ENCODE data around the gene RNF187.
"Not testable (repeated sequence)": the region's sequence is repeated elsewhere in the genome, so short reads cannot be mapped to it uniquely, and the experiment has no call there.

The RNF187 gene

GRCh38 chr1:228460821-228461220, 26.4 kb upstream of the RNF187 start:
- no peak for DNase-seq (ENCODE audit: low spot score)

- DNase-seq (ENCODE audit: low spot score) = no peak
Observed at GRCh38 chr1:228462560-228462959, 24.6 kb upstream of the RNF187 start.

- no peak for DNase-seq (ENCODE audit: low spot score)
Observed at GRCh38 chr1:228463009-228463558, 24.1 kb upstream of the RNF187 start.

GRCh38 chr1:228463559-228464455, 23.4 kb upstream of the RNF187 start:
- no peak for DNase-seq (ENCODE audit: low spot score)

- peak; percentile 92 for DNase-seq (ENCODE audit: low spot score)
Observed at GRCh38 chr1:228464487-228464983, 22.6 kb upstream of the RNF187 start.

GRCh38 chr1:228465141-228465540, 22.0 kb upstream of the RNF187 start:
- DNase-seq (ENCODE audit: low spot score) = no peak

- no peak for DNase-seq (ENCODE audit: low spot score)
Observed at GRCh38 chr1:228465571-228466146, 21.5 kb upstream of the RNF187 start.

- not testable (repeated sequence) for DNase-seq (ENCODE audit: low spot score)
Observed at GRCh38 chr1:228468188-228468587, 19.0 kb upstream of the RNF187 start.

GRCh38 chr1:228469413-228470162, 17.6 kb upstream of the RNF187 start:
- no peak for DNase-seq (ENCODE audit: low spot score)

- no peak for DNase-seq (ENCODE audit: low spot score)
Observed at GRCh38 chr1:228471154-228471761, 15.9 kb upstream of the RNF187 start.

GRCh38 chr1:228471762-228472398, 15.3 kb upstream of the RNF187 start:
- peak; percentile 49 for DNase-seq (ENCODE audit: low spot score)

GRCh38 chr1:228472655-228473054, 14.5 kb upstream of the RNF187 start:
- no peak for DNase-seq (ENCODE audit: low spot score)

- no peak for DNase-seq (ENCODE audit: low spot score)
Observed at GRCh38 chr1:228474507-228474906, 12.7 kb upstream of the RNF187 start.

GRCh38 chr1:228475812-228476211, 11.4 kb upstream of the RNF187 start:
- no peak for DNase-seq (ENCODE audit: low spot score)

GRCh38 chr1:228477263-228477662, 9.9 kb upstream of the RNF187 start:
- no peak for DNase-seq (ENCODE audit: low spot score)

- DNase-seq (ENCODE audit: low spot score) = no peak
Observed at GRCh38 chr1:228478326-228478725, 8.9 kb upstream of the RNF187 start.

- no peak for DNase-seq (ENCODE audit: low spot score)
Observed at GRCh38 chr1:228478912-228479711, 8.1 kb upstream of the RNF187 start.

- DNase-seq (ENCODE audit: low spot score) = no peak
Observed at GRCh38 chr1:228483789-228484188, 3.4 kb upstream of the RNF187 start.

GRCh38 chr1:228486596-228487335, 416 bp upstream of the RNF187 start:
- DNase-seq (ENCODE audit: low spot score) = peak; percentile 91

Data from GM03348 (cell line).